SK-N-SH (cell line): ENCODE data around the gene UBE2L6.

Experiments
- EZH2phosphoT487 ChIP-seq: fragments of 200-600 bp; sonication (generic); IDR thresholded peaks from 2 replicates; pipeline ENCODE4 v1.6.1; 2017; ENCODE audit warnings: low read depth, mixed run types, mild to moderate bottlenecking, antibody characterized with exemption, moderate library complexity, borderline replicate concordance
- FOXJ3 ChIP-seq: sonication (generic); formaldehyde crosslinking; IDR thresholded peaks from 2 replicates; pipeline ENCODE4 v1.5.1; 2020; ENCODE audit warnings: mild to moderate bottlenecking, missing genetic modification reagents
- MXI1 ChIP-seq: IDR thresholded peaks from 2 replicates; pipeline ENCODE4 v1.6.1; 2012; ENCODE audit warnings: mild to moderate bottlenecking, low read depth, low read length, improper control_type of control experiment
- POLR2AphosphoS5 ChIP-seq: IDR thresholded peaks from 2 replicates; pipeline ENCODE4 v1.6.1; 2012; ENCODE audit warnings: low read depth, low read length
- YY1 ChIP-seq: IDR thresholded peaks from 2 replicates; pipeline ENCODE4 v1.4.0; 2012; ENCODE audit warnings: low read depth, mild to moderate bottlenecking
- TF ChIP-seq, protein P1 (sequence below): fragments of 200-600 bp; sonication (generic); IDR thresholded peaks from 2 replicates; pipeline ENCODE4 v1.6.1; 2017; ENCODE audit warnings: antibody characterized with exemption, mild to moderate bottlenecking, moderate library complexity

DNA sequence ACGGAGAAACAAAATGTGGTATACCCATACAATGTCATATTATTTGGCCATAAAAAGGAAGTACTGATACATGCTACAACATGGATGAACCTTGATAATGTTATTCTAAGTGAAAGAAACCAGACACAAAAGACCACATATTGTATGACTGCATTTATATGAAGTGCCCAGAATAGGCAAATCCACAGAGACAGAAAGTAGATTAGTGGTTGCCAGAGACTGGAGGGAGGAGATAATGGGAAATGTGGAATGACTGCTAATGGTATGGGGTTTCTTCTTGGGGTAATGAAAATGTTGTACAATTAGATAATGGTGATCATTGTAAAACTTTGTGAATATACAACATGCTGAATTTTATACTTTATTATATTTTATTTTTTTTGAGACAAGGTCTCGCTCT is 46.4 kb downstream of the UBE2L6 start:
- TF ChIP-seq, protein P1, sequence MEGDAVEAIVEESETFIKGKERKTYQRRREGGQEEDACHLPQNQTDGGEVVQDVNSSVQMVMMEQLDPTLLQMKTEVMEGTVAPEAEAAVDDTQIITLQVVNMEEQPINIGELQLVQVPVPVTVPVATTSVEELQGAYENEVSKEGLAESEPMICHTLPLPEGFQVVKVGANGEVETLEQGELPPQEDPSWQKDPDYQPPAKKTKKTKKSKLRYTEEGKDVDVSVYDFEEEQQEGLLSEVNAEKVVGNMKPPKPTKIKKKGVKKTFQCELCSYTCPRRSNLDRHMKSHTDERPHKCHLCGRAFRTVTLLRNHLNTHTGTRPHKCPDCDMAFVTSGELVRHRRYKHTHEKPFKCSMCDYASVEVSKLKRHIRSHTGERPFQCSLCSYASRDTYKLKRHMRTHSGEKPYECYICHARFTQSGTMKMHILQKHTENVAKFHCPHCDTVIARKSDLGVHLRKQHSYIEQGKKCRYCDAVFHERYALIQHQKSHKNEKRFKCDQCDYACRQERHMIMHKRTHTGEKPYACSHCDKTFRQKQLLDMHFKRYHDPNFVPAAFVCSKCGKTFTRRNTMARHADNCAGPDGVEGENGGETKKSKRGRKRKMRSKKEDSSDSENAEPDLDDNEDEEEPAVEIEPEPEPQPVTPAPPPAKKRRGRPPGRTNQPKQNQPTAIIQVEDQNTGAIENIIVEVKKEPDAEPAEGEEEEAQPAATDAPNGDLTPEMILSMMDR: no peak
- TF ChIP-seq FOXJ3 (CRISPR knock-in tag) (no peak), EZH2phosphoT487 (no peak), POLR2AphosphoS5 (no peak), YY1 (no peak), MXI1 (no peak)
